ENCODE data around the gene CD247. TPM values are rescaled to one million over a fixed set of nuclear protein-coding genes. Genes with fewer than 3 reads are reported as not detected.

The CD247 gene
- total RNA-seq, 1 experiment from 2014 or later, result not detected

DNA sequence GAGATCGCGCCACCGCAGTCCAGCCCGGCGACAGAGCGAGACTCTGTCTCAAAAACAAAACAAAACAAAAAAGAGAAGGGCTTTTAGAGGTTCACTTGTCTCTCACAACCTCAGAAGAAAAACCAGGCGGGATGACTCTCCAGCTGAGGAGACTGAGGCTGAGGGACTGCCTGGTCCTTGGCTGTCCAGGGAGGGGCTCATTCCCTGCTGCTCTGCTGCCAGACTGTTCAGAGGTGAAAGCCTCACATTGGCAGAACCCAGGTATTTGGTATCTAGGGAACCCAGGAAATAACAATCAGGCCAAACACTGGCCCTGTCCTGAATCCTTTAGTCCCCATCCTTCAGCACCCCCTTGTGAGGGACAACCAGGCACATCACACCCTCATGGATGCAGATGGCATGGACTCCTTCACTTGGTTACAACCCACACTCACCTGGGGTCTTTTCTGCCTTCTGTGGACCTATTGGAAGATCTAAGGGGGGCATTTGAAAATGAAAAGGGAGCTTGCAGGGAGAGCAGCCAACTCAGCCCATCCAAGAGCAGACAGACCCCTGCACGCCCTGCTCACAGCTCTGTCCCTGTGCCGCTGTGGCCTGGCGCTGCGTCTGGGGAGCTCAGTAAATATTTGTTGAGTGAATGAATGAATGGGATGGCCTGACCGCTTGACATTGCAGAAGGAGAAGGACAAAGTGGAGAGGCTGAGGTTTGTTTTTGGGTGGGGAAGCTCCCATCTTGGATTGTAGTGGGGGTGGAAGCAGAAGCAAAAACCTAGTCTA lies 33.4 kb downstream of the CD247 start:
- Histone ChIP-seq H3K4me1 (ENCODE audit: insufficient read depth, low read length) (no peaks in the 10 kb centered on the region), H3K79me2 (ENCODE audit: low read length) (no peaks in the 10 kb centered on the region), H3F3A (ENCODE audit: low read length, unreplicated experiment) (no peaks in the 10 kb centered on the region), H3K9me3 (ENCODE audit: low read length) (no peaks in the 10 kb centered on the region), H3K27me3 (ENCODE audit: low read length) (peaks cover 1% of the 10 kb centered on the region; the same call in 1 of the 2 replicates), H3K27ac (ENCODE audit: low read length) (no peak overlapping the region), H3K4me2 (ENCODE audit: low read length) (no peak overlapping the region), H3K4me3 (ENCODE audit: low read length) (no peak overlapping the region), H4K20me1 (ENCODE audit: low read length) (no peaks in the 10 kb centered on the region), H3K9ac (ENCODE audit: low read length) (no peak overlapping the region), H3K9me2 (replicated peaks; ENCODE audit: low read length) (no peaks in the 10 kb centered on the region), H3K36me3 (ENCODE audit: low read depth, low read length) (no peaks in the 10 kb centered on the region), H2AFZ (ENCODE audit: low read length) (no peak overlapping the region)
- BruUV-seq (replicated peaks), result no TSS peak
- POLR2A ChIA-PET (ENCODE audit: unreplicated experiment), result no interaction called here
- TF ChIP-seq, protein P1, sequence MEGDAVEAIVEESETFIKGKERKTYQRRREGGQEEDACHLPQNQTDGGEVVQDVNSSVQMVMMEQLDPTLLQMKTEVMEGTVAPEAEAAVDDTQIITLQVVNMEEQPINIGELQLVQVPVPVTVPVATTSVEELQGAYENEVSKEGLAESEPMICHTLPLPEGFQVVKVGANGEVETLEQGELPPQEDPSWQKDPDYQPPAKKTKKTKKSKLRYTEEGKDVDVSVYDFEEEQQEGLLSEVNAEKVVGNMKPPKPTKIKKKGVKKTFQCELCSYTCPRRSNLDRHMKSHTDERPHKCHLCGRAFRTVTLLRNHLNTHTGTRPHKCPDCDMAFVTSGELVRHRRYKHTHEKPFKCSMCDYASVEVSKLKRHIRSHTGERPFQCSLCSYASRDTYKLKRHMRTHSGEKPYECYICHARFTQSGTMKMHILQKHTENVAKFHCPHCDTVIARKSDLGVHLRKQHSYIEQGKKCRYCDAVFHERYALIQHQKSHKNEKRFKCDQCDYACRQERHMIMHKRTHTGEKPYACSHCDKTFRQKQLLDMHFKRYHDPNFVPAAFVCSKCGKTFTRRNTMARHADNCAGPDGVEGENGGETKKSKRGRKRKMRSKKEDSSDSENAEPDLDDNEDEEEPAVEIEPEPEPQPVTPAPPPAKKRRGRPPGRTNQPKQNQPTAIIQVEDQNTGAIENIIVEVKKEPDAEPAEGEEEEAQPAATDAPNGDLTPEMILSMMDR (conservative IDR thresholded peaks at IDR 0.05; ENCODE audit: low read depth, low read length), result no peak
- no peak for TF ChIP-seq EZH2phosphoT487 (IDR thresholded peaks at IDR 0.05; ENCODE audit: borderline replicate concordance, low read length)
- no peak for TF ChIP-seq EZH2 (IDR thresholded peaks at IDR 0.05; ENCODE audit: low read length, unreplicated experiment)
- CTCF ChIA-PET, result no interaction called here
- DNase-seq, result no peak
- intact Hi-C loops (cut with micrococcal nuclease), result no loop called here
- no peak for ATAC-seq

DNA sequence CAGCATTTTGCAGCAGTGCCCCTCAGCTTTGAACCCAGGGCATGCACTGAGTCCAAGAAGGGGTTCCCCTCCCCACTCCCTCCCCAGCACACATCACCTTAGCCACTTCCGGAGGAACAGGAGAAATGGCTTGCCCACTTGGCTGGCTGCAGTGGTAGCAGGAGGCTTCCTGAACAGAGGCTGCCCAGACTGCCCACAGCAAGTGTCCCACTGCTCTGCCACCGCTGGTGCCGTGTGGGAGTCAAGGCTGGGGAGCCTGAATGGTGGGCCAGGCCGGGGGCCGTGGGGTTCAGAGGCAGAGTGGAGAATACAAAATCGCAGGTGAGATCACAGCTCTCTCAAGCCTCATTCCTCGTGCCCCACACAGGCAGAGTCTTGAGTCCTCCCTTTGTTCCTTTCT lies 34.5 kb downstream of the CD247 start:
- intact Hi-C loops (cut with micrococcal nuclease), result no loop called here
- ChIA-PET CTCF (no interaction called here), POLR2A (ENCODE audit: unreplicated experiment) (no interaction called here)
- DNase-seq (no peak), ATAC-seq (no peak)
- Histone ChIP-seq H3K4me3 (ENCODE audit: low read length) (no peak overlapping the region), H3K4me2 (ENCODE audit: low read length) (no peak overlapping the region), H3K36me3 (ENCODE audit: low read depth, low read length) (no peaks in the 10 kb centered on the region), H3K79me2 (ENCODE audit: low read length) (no peaks in the 10 kb centered on the region), H3K9me2 (replicated peaks; ENCODE audit: low read length) (no peaks in the 10 kb centered on the region), H3K9ac (ENCODE audit: low read length) (no peak overlapping the region), H3K9me3 (ENCODE audit: low read length) (no peaks in the 10 kb centered on the region), H3K4me1 (ENCODE audit: insufficient read depth, low read length) (no peaks in the 10 kb centered on the region), H3F3A (ENCODE audit: low read length, unreplicated experiment) (no peaks in the 10 kb centered on the region), H2AFZ (ENCODE audit: low read length) (no peak overlapping the region), H3K27me3 (ENCODE audit: low read length) (peaks cover 7% of the 10 kb centered on the region; the same call in 1 of the 2 replicates), H4K20me1 (ENCODE audit: low read length) (no peaks in the 10 kb centered on the region), H3K27ac (ENCODE audit: low read length) (no peak overlapping the region)
- no TSS peak for BruUV-seq (replicated peaks)
- TF ChIP-seq, protein P1 (conservative IDR thresholded peaks at IDR 0.05; ENCODE audit: low read depth, low read length), result no peak
- TF ChIP-seq EZH2phosphoT487 (IDR thresholded peaks at IDR 0.05; ENCODE audit: borderline replicate concordance, low read length), result no peak
- TF ChIP-seq EZH2 (IDR thresholded peaks at IDR 0.05; ENCODE audit: low read length, unreplicated experiment), result no peak

DNA sequence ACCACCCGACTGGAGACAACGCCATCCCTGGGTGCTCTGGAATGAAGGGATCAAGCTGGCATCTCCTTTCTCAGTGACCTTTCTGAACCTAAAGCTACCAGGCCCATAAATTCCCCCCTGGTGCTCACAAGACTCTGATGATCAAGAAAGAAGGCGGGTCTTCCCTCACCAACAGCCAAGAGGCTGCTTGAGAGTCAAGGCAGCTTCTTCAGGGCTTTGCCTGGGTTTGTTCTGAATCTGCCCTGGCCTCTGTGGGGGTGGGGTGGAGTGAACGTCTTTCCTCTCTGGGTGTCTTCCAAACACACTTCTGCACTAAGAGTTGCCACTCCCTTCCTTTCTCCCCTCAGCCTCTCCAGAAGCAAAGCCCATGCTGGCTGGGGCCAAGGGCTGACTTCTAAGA lies 36.1 kb downstream of the CD247 start:
- Histone ChIP-seq H3K9ac (ENCODE audit: low read length) (no peak overlapping the region), H3K4me1 (ENCODE audit: insufficient read depth, low read length) (no peaks in the 10 kb centered on the region), H3K9me2 (replicated peaks; ENCODE audit: low read length) (no peaks in the 10 kb centered on the region), H3F3A (ENCODE audit: low read length, unreplicated experiment) (no peaks in the 10 kb centered on the region), H3K79me2 (ENCODE audit: low read length) (no peaks in the 10 kb centered on the region), H3K4me2 (ENCODE audit: low read length) (no peak overlapping the region), H3K27ac (ENCODE audit: low read length) (no peak overlapping the region), H3K27me3 (ENCODE audit: low read length) (peaks cover 20% of the 10 kb centered on the region; the same call in 1 of the 2 replicates), H2AFZ (ENCODE audit: low read length) (no peak overlapping the region), H3K9me3 (ENCODE audit: low read length) (no peaks in the 10 kb centered on the region), H3K4me3 (ENCODE audit: low read length) (no peak overlapping the region), H4K20me1 (ENCODE audit: low read length) (no peaks in the 10 kb centered on the region), H3K36me3 (ENCODE audit: low read depth, low read length) (no peaks in the 10 kb centered on the region)
- TF ChIP-seq, protein P1 (conservative IDR thresholded peaks at IDR 0.05; ENCODE audit: low read depth, low read length), result no peak
- TF ChIP-seq EZH2 (IDR thresholded peaks at IDR 0.05; ENCODE audit: low read length, unreplicated experiment) (no peak), EZH2phosphoT487 (IDR thresholded peaks at IDR 0.05; ENCODE audit: borderline replicate concordance, low read length) (no peak)
- CTCF ChIA-PET, result no interaction called here
- POLR2A ChIA-PET (ENCODE audit: unreplicated experiment), result no interaction called here
- BruUV-seq (replicated peaks), result no TSS peak
- intact Hi-C loops (cut with micrococcal nuclease), result no loop called here
- no peak for ATAC-seq
- no peak for DNase-seq
